SKM-1 (cell line): ENCODE results near the gene ACP4.
"Not testable (repeated sequence)": the region's sequence is repeated elsewhere in the genome, so short reads cannot be mapped to it uniquely, and the experiment has no call there.

ENCODE experiments used
- DNase-seq: peaks from one replicate; lab custom pipeline; 2025; ENCODE audit not compliant: unreplicated experiment; lab: John Stamatoyannopoulos, UW

ACP4 gene

GRCh38 chr19:50773454-50773853 lies 16.8 kb upstream of the ACP4 start:
- DNase-seq: not testable (repeated sequence)

DNA sequence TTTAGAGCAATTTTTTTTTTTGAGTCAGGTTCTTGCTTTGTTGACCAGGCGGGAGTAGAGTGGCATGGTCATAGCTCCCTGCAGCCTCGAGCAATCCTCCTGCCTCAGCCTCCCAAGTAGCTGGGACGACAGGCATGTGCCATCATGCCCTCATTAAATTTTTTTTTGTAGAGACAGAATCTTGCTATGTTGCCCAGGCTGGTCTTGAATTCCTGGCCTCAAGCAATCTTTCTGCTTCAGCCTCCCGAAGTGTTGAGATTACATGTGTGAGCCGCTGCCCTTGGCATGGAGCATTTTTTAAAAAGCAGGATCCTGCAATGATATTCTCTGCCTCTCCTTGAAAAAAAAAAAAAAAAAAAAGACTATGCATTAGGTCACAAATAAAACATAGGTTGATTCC lies 14.1 kb upstream of the ACP4 start:
- no peak for DNase-seq

GRCh38 chr19:50777261-50777660 lies 13.0 kb upstream of the ACP4 start:
- no peak for DNase-seq

GRCh38 chr19:50777830-50778303 lies 12.3 kb upstream of the ACP4 start:
- DNase-seq: no peak

DNA sequence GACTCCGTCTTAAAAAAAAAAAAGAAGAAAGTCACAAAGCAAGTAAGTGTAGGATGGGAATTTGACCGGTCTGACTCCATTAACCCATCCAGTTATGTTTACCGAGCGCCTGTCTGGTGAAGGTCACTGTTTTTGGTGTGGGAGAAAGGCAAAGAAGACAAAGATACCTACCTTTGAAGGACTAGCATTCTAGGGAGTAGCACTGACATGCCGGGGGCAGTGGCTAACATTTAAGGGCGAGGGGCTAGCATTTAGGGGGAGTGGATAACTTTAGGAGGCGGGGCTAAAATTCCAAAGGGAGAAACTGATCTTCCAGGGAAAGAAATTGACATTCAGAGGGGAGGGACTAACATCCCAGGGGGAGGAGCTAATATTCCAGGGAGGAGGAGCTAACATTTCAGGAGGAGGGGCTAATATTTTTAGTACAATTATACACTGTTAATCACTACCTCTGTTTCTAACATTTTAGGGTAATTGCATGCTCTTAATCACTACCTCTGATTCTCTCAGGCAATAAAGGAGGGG lies 11.2 kb upstream of the ACP4 start:
- DNase-seq: no peak

DNA sequence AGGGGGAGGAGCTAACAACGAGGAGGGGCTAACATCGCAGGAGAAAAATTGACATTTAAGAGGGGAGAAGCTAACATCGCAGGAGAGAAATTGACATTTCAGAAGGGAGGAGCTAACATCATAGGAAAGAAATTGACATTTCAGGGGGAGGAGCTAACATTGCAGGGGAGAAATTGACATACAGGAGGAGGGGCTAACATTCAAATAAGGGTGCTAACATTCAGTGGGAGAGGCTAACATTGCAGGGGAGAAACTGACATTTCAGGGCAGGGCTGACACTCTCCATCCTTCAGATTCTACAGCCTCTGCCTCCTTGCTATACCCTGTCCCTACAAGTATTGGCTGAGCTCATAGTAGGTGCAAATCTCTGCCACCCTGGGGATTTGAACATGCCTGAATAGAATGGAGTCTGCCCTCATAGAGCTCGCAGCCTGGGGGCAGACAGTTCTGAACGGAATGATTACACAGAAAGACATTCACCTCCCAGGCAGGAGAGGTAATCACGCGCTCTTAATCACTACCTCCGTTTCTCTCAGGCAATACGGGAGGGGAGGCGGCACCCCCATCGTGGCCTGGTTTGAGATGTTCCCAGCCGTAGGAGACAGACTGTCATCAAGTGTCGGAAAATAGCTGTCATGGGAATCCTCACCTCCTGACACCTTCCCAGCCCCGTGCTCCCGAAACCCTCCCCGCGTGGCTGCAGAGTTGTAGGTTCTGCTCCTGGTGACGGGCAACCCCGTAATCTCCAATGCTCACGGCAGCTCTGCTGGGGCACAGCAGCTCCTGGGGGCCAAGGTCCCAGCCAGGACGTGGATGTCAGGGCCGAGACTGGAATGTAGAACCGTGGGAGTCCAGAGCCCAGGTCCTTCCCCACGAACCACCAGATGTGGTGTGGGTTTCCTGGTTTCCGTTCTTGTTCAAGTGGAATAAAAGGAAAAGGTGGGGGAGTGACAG lies 10.4 kb upstream of the ACP4 start:
- DNase-seq: no peak

GRCh38 chr19:50780753-50781435 lies 9.3 kb upstream of the ACP4 start:
- DNase-seq: no peak

GRCh38 chr19:50783848-50784152 lies 6.4 kb upstream of the ACP4 start:
- DNase-seq: not testable (repeated sequence)

DNA sequence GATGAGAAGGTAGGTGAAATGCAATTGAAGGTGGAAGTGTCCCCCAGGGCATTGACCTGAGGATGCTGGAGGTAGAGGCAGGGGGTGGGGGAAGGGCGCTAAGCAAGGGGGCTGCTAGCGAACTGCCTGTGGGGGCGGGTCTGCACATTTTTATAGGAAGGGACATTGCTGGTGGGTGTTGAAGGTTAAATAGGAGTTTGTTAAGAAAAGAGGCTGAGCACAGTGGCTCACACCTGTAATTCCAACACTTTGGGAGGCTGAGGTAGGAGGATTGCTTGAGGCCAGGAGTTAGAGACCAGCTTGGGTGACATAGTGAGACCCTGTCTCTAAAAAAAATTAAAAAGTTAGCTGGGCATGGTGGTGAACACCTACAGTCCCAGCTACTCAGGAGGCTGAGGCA lies 5.5 kb upstream of the ACP4 start:
- no peak for DNase-seq

GRCh38 chr19:50785329-50785728 lies 4.9 kb upstream of the ACP4 start:
- DNase-seq: no peak

DNA sequence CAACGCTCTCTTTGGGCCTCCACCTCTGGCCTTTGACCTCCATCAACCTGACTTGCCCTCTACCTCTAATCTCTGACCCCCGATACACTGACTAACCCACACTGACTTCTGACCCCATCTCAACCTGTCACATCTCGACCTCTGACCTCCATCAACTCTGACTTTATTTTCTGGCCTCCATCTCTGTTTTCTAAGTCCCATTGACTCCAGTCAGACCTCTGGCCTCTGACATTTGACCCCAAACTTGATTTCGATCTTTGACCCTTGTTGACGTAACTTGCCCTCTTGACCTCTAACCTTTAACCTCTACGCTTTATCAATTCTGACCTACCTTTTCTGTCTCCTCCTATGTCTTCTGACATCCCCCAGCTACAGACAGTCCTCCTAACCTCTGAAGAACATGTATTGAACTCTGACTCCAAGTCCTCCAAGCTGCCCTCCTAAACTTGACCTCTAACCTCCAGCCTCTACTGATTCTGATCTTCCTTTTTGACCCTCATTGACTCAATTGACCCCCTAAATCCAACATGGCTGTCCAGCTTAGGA lies 780 bp downstream of the ACP4 start:
- no peak for DNase-seq

DNA sequence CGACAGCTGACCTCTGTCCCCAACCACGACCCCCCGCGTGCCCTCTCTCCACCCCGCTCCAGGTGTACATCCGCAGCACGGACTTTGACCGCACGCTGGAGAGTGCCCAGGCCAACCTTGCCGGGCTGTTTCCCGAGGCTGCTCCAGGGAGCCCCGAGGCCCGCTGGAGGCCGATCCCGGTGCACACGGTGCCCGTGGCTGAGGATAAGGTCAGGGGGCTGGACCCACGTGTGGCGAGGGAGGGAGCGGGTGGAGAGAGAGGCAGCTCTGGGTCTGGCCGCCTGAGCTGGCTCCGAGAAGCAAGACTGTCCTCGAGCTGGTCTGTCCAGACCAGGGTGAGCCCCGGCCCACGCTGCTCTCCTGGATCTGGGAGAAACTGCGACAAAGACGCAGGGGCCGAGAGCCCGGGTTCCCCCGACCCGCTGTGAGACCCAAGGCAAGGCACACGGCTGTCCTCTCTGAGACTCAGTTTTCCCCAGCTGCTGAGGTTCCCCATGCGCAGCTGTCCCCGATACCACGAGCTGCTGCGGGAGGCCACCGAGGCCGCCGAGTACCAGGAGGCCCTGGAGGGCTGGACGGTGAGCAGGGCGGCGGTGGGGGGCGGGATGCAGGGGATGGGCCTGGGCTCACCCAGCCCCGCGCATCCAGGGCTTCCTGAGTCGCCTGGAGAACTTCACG lies 1.5 kb downstream of the ACP4 start:
- no peak for DNase-seq

DNA sequence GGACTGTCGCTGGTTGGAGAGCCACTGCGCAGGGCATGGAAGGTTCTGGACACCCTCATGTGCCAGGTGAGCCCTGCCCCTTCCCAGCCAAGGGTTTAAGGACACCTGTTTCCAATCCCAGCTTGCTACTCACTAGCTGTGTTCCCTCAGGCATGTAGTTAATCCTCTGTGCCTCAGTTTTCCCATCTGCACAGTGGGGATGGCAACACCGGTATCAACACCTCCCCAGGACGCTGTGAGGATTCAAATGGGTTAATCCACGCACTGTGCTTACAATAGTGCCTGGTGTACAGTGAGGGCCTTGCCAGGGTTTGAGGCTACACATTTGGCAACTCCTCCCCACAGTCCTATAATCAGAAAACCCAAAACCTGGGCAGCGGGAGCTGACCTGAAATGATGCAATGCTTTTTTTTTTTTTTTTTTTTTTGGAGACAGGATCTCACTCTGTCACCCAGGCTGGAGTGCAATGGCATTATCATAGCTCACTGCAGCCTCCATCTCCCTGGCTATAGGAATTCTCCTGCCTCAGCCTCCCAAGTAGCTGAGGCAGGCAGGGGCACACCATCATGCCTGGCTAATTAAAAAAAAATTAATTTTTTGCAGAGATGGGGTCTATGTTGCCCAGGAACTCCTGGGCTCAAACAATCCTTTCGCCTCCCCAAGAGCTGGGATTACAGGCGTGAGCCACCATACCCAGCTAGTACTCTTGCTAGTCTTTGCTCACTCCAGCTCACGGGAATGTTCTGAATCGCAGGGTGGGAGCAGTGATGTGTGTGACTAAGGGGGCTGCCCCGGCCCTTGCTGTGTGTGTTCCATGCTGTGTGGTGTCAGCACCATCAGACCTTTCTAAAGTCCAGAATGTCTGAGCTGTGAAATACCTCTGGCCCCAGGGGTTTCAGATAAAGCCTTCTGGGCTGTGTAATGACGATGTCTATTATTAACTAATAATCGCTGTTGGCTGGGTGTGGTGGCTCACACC lies 2.3 kb downstream of the ACP4 start:
- no peak for DNase-seq

DNA sequence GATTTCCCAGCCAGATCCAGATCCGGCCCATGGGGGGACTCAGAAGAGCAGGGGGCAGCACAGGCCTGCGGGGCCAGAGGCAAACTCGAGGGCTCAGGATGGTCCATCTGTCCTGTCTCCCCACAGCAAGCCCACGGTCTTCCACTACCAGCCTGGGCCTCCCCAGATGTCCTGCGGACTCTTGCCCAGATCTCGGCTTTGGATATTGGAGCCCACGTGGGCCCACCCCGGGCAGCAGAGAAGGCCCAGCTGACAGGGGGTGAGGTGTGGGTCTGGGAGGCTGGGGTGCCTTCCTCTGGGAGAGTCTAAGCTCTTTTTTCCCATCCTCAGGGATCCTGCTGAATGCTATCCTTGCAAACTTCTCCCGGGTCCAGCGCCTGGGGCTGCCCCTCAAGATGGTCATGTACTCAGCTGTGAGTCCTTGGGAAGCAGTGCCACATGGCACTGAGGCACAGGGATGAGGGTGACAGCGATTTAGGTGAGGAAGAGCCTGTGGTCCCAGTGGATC lies 3.4 kb downstream of the ACP4 start:
- no peak for DNase-seq

DNA sequence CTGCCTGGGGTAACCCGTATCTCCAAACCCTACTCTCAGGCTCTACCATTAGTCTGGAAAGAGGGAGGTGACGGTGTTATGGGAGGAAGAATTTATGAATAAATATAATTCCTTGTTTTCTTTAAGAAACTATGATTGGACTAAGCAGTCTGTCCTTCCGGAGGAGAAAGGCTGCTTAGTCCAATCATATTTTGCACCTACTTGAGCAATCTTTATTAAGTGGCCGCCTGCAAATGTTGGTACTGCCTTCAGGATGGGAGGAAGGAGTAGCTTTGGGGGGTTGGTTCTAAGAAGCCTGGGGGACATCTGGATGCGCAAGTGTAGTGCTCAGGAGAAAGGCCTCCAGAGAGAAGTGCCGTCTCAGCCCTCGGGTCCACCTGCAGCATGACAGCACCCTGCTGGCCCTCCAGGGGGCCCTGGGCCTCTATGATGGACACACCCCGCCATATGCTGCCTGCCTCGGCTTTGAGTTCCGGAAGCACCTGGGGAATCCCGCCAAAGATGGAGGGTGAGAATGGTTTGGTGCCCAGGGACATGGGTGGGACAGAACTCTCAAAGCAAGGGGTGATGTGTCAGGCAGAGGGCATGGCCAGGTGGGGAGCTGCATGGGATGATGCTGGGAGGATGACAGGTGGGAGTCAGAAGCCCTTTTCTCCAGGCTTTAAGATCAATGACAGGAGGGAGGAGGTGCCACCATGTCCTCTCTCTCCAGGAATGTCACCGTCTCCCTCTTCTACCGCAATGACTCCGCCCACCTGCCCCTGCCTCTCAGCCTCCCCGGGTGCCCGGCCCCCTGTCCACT lies 4.1 kb downstream of the ACP4 start:
- no peak for DNase-seq

- DNase-seq: no peak
Measured at GRCh38 chr19:50794876-50795663, 4.9 kb downstream of the ACP4 start.

- DNase-seq: no peak
Measured at GRCh38 chr19:50795664-50796073, 5.5 kb downstream of the ACP4 start.

DNA sequence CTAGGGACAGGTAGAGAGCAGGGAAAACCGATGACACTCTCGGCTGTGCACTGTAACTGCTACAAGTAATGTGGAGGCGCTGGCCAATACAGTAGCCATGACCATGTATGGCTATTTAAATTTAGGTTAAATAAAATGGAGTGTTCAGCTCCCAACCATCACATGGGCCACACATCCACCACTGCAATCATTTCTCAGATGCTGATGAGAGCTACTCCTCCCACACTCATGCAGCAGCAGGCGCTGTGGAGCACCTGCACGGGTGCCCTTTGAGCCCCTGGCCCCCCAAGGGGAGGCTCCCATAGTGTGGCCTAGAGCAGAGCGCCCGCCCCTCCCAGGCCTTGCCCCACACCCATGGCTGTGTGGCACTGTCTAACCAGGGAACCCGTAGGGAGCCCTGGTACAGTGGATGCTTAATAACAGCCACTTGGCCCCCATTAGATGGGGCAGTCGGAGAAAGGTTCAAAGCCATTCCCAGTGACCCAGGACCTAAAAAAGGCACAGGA lies 6.0 kb downstream of the ACP4 start:
- DNase-seq: no peak
